Right lobe of liver (tissue), 4 donors: ENCODE measurements around the gene AGK.

Experiments
- CTCF ChIP-seq, 4 donors: fragments of 200-600 bp in 3 of 4; fragments of 450-650 bp in 1 of 4; IDR thresholded peaks; one replicate each; pipeline versions ENCODE4 v1.5.1 to v1.8.0; 2016 to 2022; ENCODE audit warnings: antibody characterized with exemption in 4 of 4, mild to moderate bottlenecking in 2 of 4
- POLR2A ChIP-seq: fragments of 450-650 bp; IDR thresholded peaks from one replicate; pipeline ENCODE4 v1.6.1; 2017; ENCODE audit warnings: antibody characterized with exemption, mild to moderate bottlenecking
- donor health status: DM: no; HTN: no; CAD: no.
- donor health status: DM: no; HTN: no; CAD: no.
- donor health status: DM: no; HTN: yes; CAD: no.

GRCh38 chr7:141674171-141674671 lies 123.0 kb downstream of the AGK start:
- no peak for TF ChIP-seq CTCF (IDR thresholded peaks at IDR 0.05)
- TF ChIP-seq POLR2A, result no peak
